C4-2B (cell line): ENCODE results near the gene MOSPD2.

Source experiments
- CTCF ChIP-seq: fragments of 450-650 bp; conservative IDR thresholded peaks from 2 replicates; pipeline ENCODE4 v1.5.1; 2017; ENCODE audit warnings: mild to moderate bottlenecking
- ZFX ChIP-seq: fragments of 450-650 bp; IDR thresholded peaks from 2 replicates; pipeline ENCODE4 v1.6.1; 2017

GRCh38 chrX:14883826-14884225, 10.6 kb downstream of the MOSPD2 start:
- TF ChIP-seq CTCF, result no peak
- TF ChIP-seq ZFX, result no peak
